ENCODE results near the gene BTAF1.
"Not testable (repeated sequence)": the region's sequence is repeated elsewhere in the genome, so short reads cannot be mapped to it uniquely, and the experiment has no call there.

The BTAF1 gene

GRCh38 chr10:91923371-91924211, at the start of gene BTAF1:
Gene BTAF1, plus strand, starts transcription at chr10:91923770. Its CDS starts 307 bp downstream, at chr10:91924077.
- peak; percentile 94 for FAIRE-seq

- FAIRE-seq, result no peak
Observed at GRCh38 chr10:91875156-91875555, 48.4 kb upstream of the BTAF1 start.

- no peak for FAIRE-seq
Observed at GRCh38 chr10:91875779-91876178, 47.8 kb upstream of the BTAF1 start.

GRCh38 chr10:91879515-91880170, 43.9 kb upstream of the BTAF1 start:
- no peak for FAIRE-seq

GRCh38 chr10:91880310-91880709, 43.3 kb upstream of the BTAF1 start:
- no peak for FAIRE-seq

- peak; percentile 27 for FAIRE-seq
Observed at GRCh38 chr10:91883549-91884444, 39.8 kb upstream of the BTAF1 start.

GRCh38 chr10:91884536-91884935, 39.0 kb upstream of the BTAF1 start:
- no peak for FAIRE-seq

GRCh38 chr10:91885362-91886079, 38.0 kb upstream of the BTAF1 start:
- FAIRE-seq, result no peak

- no peak for FAIRE-seq
Observed at GRCh38 chr10:91886954-91887271, 36.7 kb upstream of the BTAF1 start.

GRCh38 chr10:91887272-91888076, 36.1 kb upstream of the BTAF1 start:
- no peak for FAIRE-seq

GRCh38 chr10:91891125-91892001, 32.2 kb upstream of the BTAF1 start:
- FAIRE-seq, result no peak

- FAIRE-seq, result no peak
Observed at GRCh38 chr10:91893051-91893450, 30.5 kb upstream of the BTAF1 start.

- not testable (repeated sequence) for FAIRE-seq
Observed at GRCh38 chr10:91894261-91894685, 29.3 kb upstream of the BTAF1 start.

- no peak for FAIRE-seq
Observed at GRCh38 chr10:91896212-91896756, 27.3 kb upstream of the BTAF1 start.

GRCh38 chr10:91897421-91897820, 26.1 kb upstream of the BTAF1 start:
- no peak for FAIRE-seq

- peak; percentile 97 for FAIRE-seq
Observed at GRCh38 chr10:91901784-91902677, 21.5 kb upstream of the BTAF1 start.

- no peak for FAIRE-seq
Observed at GRCh38 chr10:91907033-91907594, 16.5 kb upstream of the BTAF1 start.

- no peak for FAIRE-seq
Observed at GRCh38 chr10:91907914-91908336, 15.6 kb upstream of the BTAF1 start.

Data from islet of Langerhans (tissue), 1 donor.